HUES48 (cell line): Measurements from ENCODE around the gene BSG.

Experiments
- H3K27ac ChIP-seq: one replicate; pipeline ENCODE4 v1.7.0; 2013; ENCODE audit warnings: low read depth, low read length, inconsistent platforms
- H3K27me3 ChIP-seq: 2 replicates; pipeline ENCODE4 v1.6.1; 2013; ENCODE audit warnings: mild to moderate bottlenecking, low read length; ENCODE audit not compliant: control insufficient read depth, insufficient read depth
- H3K36me3 ChIP-seq: 2 replicates; pipeline ENCODE4 v1.6.1; 2013; ENCODE audit warnings: low read length; ENCODE audit not compliant: control insufficient read depth, insufficient read depth
- H3K4me1 ChIP-seq: 2 replicates; pipeline ENCODE4 v1.6.1; 2013; ENCODE audit warnings: mild to moderate bottlenecking, low read length; ENCODE audit not compliant: control insufficient read depth, insufficient read depth
- H3K4me3 ChIP-seq: 2 replicates; pipeline ENCODE4 v1.5.1; 2013; ENCODE audit warnings: mild to moderate bottlenecking, low read depth, low read length
- H3K9ac ChIP-seq: 2 replicates; pipeline ENCODE4 v1.6.1; 2013; ENCODE audit warnings: mild to moderate bottlenecking, low read depth, low read length, moderate library complexity
- H3K9me3 ChIP-seq: 2 replicates; pipeline ENCODE4 v1.6.1; 2013; ENCODE audit warnings: low read length; ENCODE audit not compliant: control insufficient read depth, insufficient read depth

The BSG gene

DNA sequence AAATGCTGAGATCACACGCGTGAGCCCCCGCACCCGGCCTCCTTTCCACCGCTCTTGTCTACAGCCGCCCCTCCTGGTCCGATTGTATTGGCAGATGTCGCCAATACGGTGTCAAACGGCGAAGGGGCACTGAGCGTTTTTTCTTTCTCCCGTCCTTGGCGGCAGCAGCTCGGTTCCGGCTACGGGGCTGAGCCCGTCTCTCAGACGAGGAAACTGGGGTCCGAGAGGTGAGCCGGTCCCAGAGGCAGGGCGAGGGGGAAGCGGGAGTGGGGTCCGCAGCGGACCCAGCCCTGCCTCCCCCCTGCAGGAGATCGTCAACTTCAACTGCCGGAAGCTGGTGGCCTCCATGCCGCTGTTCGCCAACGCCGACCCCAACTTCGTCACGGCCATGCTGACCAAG lies 40.5 kb downstream of the BSG start:
- H3K36me3 ChIP-seq: peaks cover 7% of the 10 kb centered on the region
- H3K9me3 ChIP-seq: no peaks in the 10 kb centered on the region
- H3K4me1 ChIP-seq: peaks cover 4% of the 10 kb centered on the region; the same call in 1 of the 2 replicates
- H3K9ac ChIP-seq: no peak overlapping the region
- H3K27me3 ChIP-seq: no peaks in the 10 kb centered on the region
- H3K27ac ChIP-seq: no peak overlapping the region
- H3K4me3 ChIP-seq: no peak overlapping the region

DNA sequence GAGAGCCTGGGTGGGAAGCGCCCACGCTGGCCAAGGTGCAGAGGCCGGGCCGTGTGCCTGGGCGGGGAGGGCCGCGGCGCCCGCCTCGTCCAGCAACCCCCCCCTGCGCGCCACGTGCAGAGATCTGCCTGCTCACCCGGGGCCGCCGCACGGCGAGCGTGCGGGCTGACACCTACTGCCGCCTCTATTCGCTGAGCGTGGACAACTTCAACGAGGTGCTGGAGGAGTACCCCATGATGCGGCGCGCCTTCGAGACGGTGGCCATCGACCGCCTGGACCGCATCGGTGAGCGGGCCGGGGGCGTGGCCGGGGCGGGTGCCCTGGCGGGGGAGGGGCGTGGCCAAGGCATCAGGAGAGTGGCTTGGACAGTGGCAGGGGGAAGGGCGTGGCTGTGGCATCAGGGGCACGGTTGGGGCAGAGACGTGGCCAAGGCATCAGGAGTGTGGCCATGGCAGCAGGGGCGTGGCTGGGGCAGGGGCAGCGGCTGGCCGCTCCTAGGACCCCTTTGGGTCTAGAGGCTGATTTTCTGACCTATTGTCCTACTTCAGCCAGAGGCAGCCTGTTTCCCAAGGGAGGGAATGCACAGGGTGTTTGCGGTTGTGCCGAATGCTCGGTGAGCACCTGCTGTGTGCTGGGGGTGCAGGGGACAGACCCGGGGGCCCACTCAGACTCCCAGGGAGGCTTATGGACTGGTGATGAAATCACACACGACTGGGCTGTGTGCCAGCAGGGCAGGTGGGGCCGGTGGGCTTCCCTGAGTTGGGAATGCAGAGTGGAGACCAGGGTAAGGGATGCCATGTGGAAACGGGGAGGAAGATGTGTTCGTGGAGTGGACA lies 41.6 kb downstream of the BSG start:
- no peaks in the 10 kb centered on the region for H3K27me3 ChIP-seq
- H3K27ac ChIP-seq: no peak overlapping the region
- H3K36me3 ChIP-seq: peaks cover 17% of the 10 kb centered on the region
- H3K4me1 ChIP-seq: peaks cover 4% of the 10 kb centered on the region; the same call in 1 of the 2 replicates
- no peaks in the 10 kb centered on the region for H3K9me3 ChIP-seq
- H3K9ac ChIP-seq: no peak overlapping the region
- H3K4me3 ChIP-seq: no peak overlapping the region

DNA sequence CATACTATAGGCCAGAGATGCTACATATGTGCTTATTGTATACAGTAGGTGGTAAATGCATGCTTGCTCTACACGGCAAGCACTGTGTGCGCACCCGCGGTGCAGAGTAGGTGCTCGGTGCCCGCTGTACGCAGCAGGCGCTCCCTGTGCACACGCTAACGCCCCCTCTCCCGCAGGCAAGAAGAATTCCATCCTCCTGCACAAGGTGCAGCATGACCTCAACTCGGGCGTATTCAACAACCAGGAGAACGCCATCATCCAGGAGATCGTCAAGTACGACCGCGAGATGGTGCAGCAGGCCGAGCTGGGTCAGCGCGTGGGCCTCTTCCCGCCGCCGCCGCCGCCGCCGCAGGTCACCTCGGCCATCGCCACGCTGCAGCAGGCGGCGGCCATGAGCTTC lies 43.2 kb downstream of the BSG start:
- Histone ChIP-seq H3K4me1 (peaks cover 4% of the 10 kb centered on the region; the same call in 1 of the 2 replicates), H3K27me3 (no peaks in the 10 kb centered on the region), H3K36me3 (peaks cover 32% of the 10 kb centered on the region), H3K9me3 (no peaks in the 10 kb centered on the region), H3K9ac (no peak overlapping the region), H3K27ac (no peak overlapping the region), H3K4me3 (no peak overlapping the region)

DNA sequence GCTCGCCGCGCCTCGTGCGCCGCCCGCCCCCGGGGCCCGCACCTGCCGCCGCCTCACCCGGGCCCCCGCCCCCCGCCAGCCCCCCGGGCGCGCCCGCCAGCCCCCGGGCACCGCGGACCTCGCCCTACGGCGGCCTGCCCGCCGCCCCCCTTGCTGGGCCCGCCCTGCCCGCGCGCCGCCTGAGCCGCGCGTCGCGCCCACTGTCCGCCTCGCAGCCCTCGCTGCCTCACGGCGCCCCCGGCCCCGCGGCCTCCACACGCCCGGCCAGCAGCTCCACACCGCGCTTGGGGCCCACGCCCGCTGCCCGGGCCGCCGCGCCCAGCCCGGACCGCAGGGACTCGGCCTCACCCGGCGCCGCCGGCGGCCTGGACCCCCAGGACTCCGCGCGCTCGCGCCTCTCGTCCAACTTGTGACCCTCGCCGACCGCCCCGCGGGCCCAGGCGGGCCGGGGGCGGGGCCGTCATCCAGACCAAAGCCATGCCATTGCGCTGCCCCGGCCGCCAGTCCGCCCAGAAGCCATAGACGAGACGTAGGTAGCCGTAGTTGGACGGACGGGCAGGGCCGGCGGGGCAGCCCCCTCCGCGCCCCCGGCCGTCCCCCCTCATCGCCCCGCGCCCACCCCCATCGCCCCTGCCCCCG lies 43.8 kb downstream of the BSG start:
- Histone ChIP-seq H3K9ac (no peak overlapping the region), H3K4me3 (no peak overlapping the region; the same call in 1 of the 2 replicates), H3K27me3 (no peaks in the 10 kb centered on the region), H3K4me1 (no peaks in the 10 kb centered on the region; the same call in 1 of the 2 replicates), H3K9me3 (no peaks in the 10 kb centered on the region), H3K36me3 (peaks cover 32% of the 10 kb centered on the region), H3K27ac (no peak overlapping the region)

DNA sequence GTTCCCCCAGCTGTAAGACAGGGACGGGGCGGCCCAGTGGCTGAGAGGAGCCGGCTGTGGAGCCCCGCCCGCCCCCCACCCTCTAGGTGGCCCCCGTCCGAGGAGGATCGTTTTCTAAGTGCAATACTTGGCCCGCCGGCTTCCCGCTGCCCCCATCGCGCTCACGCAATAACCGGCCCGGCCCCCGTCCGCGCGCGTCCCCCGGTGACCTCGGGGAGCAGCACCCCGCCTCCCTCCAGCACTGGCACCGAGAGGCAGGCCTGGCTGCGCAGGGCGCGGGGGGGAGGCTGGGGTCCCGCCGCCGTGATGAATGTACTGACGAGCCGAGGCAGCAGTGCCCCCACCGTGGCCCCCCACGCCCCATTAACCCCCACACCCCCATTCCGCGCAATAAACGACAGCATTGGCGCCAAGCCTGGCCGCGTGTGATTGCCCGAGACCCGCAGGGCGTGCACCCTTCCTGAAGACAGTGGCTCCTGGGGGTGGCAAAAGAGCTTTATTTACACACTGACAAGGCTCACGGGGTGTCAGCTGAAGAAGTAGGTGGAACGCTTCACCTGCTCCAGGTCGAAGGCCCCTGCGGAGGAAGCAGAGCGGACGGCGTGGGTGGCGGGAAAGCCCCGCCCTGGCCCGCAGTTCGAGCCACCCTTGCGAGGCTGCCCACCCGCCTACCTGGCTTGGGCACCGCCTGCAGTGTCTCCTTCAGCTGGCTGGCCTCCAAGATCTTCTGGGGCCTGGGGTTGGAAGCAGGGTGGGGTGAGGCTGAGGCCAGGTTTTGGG lies 44.5 kb downstream of the BSG start:
- Histone ChIP-seq H3K36me3 (peaks cover 38% of the 10 kb centered on the region), H3K27ac (no peak overlapping the region)

DNA sequence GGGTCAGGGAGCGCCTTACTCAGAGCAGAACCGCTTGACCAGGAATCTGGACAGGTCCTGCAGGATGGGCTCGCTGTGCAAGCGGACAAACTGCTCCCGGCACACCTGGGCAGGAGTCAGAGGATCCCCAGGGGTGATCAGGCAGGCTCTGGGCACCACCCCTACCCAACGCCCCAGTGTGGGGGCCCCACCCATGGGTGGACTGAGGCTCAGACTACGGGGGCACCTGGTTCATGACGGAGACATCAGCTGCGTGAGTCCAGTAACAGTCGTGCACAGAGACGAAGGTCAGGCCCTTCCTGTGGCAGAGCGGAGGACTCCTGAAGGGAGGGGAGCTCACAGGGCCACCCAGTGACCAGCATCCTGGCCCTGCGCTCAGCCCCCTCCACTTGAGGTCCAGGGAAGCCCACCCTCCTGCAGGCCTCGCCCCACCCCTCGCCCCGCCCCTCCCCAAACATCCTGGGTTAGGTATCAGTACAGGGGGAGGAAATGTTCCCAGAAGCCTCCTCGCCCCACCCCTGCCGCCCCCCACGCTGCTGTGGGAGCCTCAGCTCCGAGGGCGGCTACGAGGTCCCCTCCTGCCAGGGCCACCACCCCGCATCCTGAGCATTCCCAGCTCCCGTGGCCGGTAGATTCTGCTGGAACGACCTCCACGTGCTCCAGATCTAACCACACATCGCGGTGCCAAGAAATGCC lies 45.3 kb downstream of the BSG start:
- Histone ChIP-seq H3K9me3 (no peaks in the 10 kb centered on the region), H3K9ac (no peak overlapping the region), H3K4me1 (no peaks in the 10 kb centered on the region), H3K4me3 (no peak overlapping the region), H3K27ac (no peak overlapping the region), H3K27me3 (no peaks in the 10 kb centered on the region), H3K36me3 (peaks cover 43% of the 10 kb centered on the region)

More for the DNA sequence above, 44.5 kb downstream of the BSG start:
- Histone ChIP-seq H3K9me3 (no peaks in the 10 kb centered on the region), H3K4me1 (no peaks in the 10 kb centered on the region), H3K4me3 (no peak overlapping the region), H3K9ac (no peak overlapping the region), H3K27me3 (no peaks in the 10 kb centered on the region)

DNA sequence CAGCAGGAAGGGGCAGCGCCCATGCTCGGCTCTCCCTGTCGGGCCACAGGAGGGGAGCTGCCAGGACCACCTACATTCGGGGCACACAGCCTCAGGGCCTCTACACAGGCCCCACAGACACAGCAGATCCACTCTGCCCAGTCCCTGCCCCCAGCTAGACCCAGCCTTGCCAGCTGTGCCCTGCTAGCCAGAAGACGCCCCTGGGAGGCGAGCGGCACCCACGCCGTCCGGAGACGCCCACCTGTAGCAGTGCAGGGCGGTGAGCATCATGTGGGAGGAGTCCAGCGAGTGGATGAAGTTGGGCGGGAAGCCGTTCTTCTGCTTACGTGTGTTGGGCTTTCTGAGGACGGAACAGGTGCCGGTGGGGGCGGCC lies 45.8 kb downstream of the BSG start:
- no peaks in the 10 kb centered on the region for H3K4me1 ChIP-seq
- H3K9ac ChIP-seq: no peak overlapping the region
- H3K36me3 ChIP-seq: peaks cover 48% of the 10 kb centered on the region
- no peaks in the 10 kb centered on the region for H3K27me3 ChIP-seq
- no peaks in the 10 kb centered on the region for H3K9me3 ChIP-seq
- H3K27ac ChIP-seq: no peak overlapping the region
- no peak overlapping the region for H3K4me3 ChIP-seq

DNA sequence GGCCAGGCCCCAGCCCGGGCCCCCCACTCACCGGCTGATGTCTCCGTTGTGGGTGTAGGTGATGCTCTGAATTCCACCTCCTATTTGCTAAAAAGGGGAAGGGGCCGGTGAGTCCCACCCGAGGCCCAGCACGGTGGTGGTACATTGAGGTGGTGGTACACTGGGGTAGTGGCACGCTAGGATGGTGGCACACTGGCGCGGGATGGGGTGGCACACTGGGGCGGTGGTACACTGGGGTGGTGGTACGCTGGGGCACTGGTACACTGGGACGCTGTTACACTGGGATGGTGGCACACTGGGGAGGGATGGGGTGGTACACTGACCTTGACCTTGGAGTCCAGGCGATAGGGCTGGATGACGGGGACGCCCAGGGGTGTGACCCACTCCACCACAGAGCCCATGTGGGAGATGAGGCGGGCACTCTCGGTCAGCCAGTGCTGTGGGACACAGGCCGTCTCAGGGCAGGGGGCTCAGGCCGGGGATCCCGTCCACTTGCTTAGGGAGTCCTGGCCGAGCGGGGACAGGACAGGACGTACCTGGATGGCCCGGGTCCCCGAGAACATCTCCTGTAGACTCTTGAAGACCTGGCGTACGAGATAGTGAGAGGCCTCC lies 46.4 kb downstream of the BSG start:
- peaks cover 54% of the 10 kb centered on the region for H3K36me3 ChIP-seq
- H3K4me1 ChIP-seq: no peaks in the 10 kb centered on the region
- no peaks in the 10 kb centered on the region for H3K27me3 ChIP-seq

DNA sequence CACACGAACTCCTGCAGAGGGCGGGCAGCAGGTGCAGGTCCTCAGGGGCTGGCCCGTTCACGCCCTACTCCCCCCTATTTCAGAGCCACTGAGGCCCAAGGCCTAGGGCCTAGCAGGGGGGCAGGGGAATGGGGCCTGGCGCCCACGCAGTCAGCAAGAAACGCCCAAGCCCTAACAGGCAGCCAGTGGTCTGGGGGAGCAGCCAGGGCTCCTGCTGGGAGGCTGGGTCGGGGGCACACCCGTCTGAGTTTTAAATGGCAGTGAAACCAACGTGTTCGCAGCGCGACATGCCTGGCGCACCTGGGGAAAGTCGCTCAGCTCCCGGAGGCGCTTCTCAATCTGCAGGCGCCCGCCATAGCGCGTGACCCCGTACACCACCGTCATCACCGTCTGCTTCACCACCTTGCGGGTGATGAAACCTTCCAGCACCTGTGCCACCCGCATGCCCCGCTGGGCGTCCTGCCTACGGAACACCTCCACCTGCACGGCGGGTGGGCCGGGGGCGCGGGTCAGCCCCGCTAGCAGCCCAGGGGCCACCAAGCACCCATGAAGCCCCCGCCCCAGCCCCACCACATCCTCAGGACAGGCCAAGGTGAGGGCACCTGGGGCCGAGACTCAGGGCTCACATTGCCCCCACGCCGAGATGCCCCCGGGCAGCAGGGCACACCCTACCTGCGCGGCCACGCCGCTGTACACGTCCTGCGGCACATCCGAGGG lies 47.0 kb downstream of the BSG start:
- H3K36me3 ChIP-seq: peaks cover 60% of the 10 kb centered on the region

More for the DNA sequence above, 46.4 kb downstream of the BSG start:
- no peak overlapping the region for H3K4me3 ChIP-seq
- H3K9ac ChIP-seq: no peak overlapping the region
- no peak overlapping the region for H3K27ac ChIP-seq
- H3K9me3 ChIP-seq: no peaks in the 10 kb centered on the region

More for the DNA sequence above, 47.0 kb downstream of the BSG start:
- Histone ChIP-seq H3K4me3 (no peak overlapping the region), H3K9ac (no peak overlapping the region), H3K9me3 (no peaks in the 10 kb centered on the region), H3K27ac (no peak overlapping the region), H3K4me1 (no peaks in the 10 kb centered on the region), H3K27me3 (no peaks in the 10 kb centered on the region)
